Effector CD8-positive, alpha-beta T cell (primary cell): Measurements from ENCODE around the gene GSTO1.

Experiments used
- DNase-seq: peaks from one replicate; lab custom pipeline; 2025; lab: John Stamatoyannopoulos, UW

Gene GSTO1

DNA sequence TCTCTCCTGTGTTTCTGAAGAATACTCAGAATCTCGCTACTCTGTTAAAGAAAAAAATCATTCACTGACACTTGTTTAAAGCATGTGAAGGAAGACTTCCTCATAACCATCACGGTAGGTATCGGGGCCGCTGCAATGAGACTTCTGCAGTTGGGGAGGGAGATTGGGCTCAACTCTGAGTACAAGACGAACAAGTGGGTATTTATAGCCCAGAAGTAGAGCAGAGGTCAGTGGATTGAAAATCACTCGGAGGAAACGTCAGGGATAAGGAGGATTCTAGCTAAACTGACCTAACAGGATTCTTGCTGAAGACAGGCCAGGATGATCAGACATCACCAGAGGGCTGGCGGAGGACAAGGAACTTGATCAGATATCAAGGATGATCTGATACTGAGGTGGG is 50.2 kb downstream of the GSTO1 start:
- no peak for DNase-seq

GRCh38 chr10:104306897-104307296 is 52.2 kb downstream of the GSTO1 start:
- no peak for DNase-seq

- no peak for DNase-seq
These were observed 53.1 kb downstream of the GSTO1 start for GRCh38 chr10:104307576-104308438.

DNA sequence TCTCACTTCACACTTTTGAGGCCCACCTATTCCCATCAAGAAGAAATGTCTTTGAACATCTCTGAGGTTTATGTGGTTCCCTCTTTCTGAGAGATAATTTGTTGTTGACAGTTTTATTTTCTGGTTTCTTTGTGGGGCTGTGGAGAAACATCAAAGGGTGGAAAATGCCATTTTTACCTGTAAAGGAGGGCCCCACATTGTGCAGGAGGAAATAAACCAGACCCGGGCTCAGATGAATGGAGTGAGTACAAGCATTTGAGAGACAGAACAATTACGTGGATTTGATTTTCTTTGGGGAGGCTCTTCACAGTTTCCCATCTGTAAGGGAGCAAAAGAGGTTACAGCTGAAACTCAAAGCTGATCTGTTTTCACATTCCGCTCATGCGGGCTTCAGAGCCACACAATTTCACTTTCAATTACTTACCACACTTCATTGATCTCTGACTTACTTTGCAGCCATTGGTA is 53.8 kb downstream of the GSTO1 start:
- no peak for DNase-seq

GRCh38 chr10:104309980-104310978 is 55.6 kb downstream of the GSTO1 start:
- no peak for DNase-seq

DNA sequence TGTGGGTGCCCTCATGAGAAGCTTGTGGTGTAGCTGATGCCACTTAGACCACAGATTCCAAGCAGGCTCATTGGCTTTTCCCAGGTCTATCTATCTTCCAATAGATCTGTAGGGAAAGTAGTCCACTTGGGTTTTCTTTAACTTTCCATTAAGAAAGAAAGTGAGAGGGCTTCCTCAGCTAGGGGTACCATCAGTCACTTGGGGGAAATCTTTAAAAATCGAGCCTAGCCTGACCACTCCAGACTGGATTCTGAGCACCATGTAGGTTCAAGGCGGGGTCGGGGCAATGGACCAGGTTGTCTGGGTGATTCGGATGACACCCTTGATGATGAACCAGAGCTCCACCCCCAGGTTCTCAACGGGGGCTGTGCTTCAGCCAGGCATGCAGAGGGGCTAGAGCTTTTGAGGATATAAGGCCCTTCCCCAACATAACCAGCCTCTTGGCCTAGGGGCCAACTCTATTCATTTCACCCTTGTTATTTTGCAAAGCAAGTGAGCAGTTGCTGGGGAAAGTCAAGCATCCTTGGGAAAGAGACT is 56.6 kb downstream of the GSTO1 start:
- no peak for DNase-seq

DNA sequence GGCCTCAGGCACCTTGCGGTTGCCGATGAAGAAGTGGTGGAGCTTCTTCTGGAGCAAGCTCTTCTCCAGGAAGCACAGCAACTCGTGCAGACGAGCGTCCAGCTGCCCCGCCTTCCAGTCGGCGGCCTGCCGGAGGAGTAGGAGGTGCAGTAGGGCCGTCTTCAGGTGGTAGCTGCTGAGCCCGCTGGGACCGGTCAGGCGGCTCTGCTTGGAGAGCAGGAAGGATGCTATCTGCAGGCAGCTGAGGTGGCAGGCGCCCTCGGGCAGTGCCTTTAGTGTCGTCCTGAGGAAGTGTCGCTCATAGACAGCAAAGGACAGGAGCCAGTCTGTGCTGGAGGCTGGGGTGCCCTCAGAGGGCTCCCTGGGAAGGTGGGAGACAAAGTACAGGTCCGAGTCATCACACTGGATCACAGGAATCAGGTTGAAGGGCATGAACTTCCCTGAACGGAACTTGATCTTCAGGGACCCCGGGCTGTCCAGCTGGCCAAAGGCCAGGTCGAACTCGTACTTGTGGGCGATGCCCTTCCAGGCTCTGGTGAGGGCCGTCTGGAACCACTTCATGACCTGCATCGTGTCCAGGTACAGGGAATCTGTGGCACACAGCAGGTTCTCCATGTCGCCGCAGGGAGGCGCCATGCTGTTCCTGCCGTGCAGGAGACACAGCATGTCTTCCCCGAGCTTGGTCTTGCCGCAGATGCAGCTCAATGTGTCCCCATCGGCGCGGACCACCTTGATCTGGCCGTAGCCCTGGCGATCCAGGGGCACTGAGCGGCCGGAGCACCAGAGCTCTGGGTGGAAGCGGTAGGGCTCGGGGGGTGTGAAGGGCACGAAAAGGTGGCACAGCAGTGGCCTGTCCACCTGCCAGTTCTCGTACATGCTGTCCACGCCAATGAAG is 60.1 kb downstream of the GSTO1 start:
- DNase-seq, result no peak

DNA sequence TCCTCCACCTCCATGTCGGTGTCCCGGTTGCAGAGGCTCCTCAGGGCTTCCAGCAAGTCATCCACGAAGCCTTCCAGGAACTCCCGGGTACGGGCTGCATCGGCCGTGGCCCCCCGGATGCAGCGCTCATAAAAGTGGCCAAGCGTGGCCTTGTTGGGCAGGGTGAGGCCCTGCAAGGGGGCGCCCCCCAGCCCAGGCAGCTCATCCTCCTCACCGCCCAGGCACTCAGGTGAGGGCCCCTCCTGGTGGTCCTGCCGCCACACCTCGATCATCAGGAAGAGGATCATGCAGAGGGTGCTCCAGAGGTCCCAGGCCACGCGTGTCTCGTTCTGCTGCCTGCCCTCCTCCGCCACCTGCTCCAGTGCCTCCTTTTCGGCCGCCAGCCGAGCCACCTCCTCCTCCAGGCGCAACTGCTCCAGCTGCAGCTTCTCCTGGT is 60.8 kb downstream of the GSTO1 start:
- DNase-seq, result no peak

DNA sequence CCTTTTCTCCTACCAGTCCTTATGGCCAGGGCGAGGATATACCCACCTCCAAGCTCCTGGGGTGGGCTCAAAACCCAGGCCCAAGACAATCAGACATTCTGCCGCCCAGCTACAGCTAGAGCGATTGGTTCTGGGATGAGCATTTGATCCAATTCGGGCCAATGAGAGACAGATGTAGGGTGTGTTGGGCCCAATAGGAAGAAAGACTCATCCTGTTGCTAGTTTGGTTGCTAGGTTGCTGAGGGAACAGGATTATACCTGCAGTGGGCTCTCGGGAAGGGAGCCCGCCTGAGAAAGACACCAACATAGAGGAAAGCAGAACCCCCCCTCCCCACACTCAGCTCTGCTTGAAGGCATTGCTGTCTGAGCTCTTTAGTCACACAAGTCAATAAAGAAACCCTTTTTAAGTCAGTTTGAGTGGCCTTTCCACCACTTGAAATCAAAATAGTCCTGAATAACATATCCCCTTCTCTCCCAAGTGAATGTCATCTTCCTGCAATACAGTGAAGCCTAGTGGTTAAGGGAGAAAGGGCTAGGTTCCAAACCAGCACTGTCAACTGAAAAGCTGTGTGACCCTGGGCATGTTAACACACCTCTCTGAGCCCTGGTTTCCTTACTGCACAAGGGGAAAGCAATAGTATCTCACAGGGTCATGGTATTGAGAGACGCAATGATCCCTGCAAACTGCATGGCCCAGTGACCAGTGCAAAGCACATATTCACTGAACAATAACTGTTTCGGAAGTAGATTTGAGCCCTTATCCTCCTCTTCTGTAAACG is 61.8 kb downstream of the GSTO1 start:
- DNase-seq, result no peak
